GM21723 (cell line): ENCODE data around the gene SH3BP5.

ENCODE experiments used
- ATAC-seq: cut with Tn5 transposase; IDR thresholded peaks from one replicate; pipeline ENCODE4 v1.9.1; 2021; ENCODE audit warnings: mild to moderate bottlenecking, moderate library complexity; ENCODE audit not compliant: unreplicated experiment

SH3BP5 gene

DNA sequence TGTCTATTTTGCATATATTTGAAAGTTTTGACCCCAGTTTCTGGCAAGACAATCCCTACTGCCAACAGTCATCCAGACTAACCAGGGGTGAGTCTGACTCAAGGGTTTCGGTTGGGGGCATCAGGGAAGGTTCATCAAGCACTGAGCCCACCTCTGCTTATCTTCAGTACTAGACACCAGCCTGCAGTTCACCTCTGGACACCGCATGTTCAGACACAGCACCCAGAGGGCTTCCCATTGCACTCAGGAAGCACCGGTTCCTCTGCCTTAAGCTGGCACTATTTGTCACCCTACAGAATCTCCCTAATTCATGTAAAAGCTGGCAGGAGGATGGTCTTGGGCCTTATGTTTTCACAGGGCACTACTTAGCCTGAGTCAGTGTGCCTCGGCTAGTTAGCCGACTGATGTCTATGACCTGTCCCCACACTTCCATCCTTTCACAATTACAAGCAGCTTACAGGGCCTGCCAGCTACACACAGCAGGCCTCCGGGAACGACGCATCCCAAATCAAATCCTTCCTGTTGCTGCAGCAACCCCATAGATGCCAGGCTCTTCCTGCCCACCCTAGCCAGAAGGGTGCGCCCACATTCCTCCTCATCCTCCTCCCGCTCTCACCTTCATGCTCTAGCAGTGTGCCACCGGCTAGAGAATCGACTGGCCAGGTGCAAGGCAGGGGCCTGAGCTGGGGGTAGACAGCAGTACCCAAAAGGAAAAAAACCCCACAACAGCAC is 52.5 kb downstream of the SH3BP5 start:
- ATAC-seq: no peak

DNA sequence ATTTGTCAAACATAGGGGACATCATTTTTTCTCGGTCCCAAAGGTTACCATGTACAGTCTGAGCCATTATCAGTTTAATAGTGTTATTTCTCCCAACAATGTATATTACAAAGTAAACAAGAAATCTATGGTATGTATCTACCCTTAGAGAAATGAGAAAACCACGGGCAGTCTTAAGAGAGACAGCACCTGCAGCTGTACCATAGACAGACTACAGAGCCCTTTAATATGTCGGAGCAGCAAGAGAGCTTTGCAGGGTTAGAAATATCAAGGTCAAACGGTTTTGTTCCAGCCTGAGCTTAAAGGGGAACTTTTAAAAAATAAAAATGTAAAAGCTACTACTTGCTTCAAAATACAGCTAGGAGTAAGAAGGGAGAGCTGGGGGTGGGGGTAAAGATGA is 53.2 kb downstream of the SH3BP5 start:
- no peak for ATAC-seq

DNA sequence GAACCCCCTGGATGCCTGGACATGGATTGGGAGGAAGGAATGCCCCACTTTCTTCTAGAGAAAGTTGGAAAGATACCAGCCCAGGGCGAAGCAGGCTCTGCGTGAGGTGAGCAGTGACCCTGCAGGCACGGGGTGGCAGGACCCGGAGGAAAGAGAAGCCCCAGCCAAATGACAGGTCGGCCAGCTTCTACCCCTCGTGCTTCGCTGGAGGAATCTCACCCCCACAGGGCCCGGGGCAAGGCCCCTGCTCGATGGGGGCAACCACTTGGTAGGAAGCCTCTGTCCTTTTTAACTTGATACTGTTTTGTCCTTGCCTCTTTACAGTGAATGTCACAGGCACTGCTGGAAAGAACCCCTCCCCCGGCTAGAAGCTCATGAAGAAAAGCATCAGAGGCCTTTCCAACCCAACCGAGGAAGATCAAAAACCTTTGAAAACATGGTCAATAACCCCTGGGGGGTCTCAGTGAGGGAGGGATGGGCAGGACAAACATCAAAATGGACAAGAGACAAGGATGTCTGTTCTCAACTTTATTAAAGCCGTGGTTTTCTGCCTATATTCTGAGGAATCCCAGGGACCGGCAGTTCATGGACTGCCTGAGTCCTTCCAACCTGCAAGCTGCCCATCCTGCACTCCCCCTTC is 54.4 kb downstream of the SH3BP5 start:
- ATAC-seq: no peak

DNA sequence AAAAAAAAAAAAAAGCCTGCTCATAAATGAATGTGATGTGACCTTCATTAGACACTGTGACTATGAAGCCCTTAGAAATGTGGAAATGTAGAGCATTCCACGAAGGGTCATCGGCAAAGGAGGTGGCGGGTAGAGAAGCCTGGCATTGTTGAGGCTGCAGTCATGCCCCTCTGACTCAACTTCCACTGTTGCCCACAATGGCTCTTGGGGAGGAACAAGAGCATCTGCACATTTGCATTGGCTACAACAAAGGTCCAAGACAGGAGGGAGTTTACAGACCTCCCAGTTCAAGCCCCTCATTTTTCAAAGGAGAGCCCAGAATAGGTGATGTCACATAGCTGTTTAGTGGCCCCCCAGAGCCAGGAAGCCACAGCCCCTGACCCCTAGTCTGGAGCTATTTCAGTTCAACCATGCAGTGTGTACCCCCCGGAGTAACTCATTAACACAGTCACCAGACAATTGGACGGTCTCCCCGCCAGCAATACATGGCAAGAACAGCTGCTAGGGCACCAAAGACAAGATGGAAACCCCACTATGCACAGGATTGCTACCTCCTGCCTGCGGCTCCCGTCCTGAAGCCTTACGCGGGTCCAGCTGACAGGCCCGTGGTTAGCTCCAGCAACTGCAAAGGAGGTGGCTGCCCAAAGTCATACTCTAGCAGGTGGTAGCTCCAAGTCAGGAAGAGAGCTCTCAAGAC is 56.2 kb downstream of the SH3BP5 start:
- ATAC-seq: no peak

DNA sequence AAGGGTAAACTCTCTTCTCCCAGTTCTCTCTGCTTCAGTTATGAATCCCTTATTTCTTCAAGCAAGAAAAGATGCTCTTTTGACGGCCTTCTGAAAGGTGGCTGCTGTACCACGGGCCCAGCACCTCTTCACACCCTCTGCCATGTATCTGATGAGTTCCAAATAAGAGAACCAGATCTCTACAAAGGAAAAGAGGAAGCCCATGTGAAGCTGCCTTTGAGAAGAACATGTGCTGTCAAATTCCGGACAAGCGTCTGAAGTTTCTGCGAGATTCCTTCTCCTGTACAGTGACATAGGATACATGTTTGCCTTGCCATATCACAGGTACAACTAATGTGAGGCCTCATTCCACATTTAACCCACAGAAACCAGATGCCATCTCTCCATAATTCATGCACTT is 59.2 kb downstream of the SH3BP5 start:
- no peak for ATAC-seq

DNA sequence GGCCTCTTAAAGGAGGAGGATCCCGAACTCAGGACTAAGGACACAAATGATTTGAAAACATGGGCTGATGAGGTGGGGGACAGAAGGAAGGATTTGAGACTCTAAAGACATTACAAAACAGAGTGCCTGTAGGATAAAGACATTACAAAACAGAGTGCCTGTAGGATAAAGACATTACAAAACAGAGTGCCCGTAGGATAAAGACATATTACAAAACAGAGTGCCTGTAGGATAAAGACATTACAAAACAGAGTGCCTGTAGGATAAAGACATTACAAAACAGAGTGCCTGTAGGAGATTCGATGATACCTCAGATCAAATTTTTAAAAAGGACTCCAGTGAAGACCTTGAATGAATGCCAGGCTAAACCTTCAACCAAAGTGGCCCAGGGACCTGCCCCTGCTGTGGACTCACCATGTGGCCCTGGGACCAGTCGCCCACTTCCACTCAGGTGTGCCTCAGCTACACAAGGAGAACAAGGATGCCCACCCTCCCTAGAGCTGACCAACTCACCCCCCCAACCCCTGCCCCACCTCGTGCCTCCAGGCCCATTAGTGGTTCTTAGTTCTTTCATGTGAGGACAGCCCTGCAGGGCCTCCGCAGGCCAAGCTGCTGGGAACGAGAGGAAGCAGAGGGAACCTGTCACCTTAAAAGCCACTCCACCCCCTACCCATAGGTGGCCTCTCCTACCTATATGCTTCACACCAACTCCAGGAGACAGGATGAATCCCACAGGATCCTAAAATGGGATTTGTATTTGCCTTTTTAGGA is 59.8 kb downstream of the SH3BP5 start:
- ATAC-seq: no peak

DNA sequence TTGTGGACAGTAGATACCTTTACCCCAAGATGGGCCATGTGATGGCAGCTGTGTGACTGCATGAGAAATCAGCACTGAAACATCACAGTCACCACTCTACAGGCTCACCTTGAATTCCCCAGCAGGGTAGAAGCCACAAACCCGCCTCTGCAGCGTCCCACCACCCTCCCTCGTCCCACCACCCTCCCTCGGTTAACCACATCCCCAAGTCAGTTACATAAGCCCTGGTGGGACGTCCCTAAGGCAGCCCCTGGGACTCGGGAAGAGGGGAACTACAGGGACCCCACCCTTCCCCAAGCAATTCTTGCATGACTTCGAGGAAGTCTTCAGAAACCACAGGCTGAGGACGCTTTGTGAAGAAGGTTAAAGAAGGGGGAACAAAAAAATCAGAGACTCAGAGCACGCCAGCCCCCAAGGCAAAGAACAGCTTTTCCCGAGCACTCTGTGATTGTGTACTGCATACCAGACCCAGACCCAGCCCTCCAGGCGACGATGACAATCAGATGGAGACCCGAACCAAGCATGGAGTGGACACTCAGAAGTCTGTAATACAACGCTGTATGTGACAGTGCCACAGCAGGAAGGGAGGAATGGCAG is 60.5 kb downstream of the SH3BP5 start:
- ATAC-seq: peak; percentile 75

DNA sequence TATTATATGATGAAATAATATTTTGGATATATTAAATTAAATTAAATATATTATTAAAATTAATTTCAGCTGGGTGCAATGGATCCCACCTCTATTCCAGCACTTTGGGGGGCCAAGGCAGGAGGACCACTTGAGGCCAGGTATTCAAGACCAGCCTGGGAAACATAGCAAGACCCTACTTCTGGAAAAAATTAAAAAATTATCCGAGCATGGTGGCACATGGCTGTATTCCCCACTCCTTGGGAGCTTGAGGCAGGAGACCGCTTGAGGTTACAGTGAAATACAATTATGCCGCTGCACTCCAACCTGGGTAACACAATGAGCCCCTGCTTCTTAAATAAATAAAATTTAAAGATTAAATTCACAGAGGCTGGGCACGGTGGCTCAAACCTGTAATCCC is 61.4 kb downstream of the SH3BP5 start:
- ATAC-seq: no peak

DNA sequence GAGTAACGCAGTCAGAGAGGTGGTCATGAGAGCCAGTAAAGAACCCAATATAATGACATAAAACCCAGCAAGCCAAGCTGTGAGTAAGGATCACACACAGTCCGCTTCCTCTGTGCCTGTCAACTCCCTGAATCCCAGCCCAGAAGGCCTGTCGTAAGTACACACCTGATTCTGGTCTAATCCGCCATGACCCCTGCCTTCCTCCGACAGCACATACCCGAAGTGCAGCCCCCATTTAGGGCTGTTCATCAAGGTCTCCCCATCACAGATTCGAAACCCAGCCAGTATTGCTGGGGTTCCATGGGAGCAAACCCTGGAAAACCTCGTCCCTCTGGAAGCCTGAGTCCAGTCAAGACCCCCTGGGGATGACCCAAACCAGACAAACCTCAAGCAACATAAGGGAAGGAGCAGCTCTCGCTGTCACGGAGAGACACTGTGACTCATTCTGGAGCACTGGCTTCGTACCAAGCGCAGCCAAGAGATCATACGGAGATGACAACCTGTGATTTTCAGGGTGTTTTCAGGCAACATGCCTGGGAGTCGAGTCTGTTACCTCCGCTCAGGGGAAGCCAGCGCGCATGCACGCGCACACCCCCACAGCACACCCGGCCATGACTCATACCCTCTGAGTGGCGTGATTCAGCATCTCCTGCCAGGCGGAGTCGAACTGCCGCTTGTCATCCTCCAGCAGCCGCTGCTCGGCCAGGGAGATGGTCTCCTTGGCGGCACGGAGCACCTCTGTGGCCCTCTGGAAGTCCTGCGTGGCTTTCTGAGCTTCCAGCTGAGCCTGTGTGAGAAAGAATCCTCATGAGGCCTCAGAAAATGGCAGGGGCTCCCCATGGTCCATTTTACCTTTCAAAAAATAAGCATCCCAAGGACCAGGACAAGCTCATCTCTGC is 63.0 kb downstream of the SH3BP5 start:
- ATAC-seq: peak; percentile 59

DNA sequence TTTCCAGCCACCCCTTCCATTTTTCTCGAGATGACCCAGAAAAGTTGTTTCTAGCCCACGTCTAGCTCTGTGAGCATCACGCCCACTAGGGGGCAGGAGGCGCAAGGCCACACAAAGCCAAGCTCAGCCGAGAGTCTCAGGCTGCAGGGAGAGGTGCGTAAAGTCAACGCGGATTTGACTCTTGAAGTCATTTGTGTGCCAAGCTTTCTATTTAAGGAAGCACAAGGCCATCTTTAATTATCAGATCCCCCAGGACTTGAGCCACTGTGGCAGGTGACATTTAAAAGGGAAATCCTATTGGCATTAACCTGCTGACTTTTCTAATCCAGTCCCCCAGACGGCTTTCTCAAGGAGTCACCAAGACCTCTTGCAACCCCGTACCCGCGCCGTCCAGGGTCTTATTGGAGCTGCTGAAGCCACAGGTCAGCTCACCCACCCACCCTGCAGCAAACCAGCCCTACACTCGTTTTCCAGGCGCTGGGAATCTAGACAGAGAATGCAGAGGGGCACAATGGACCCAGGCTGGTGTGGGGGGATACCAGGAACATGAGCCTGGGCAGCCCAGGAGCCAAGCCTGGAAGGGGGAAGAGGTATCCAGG is 64.3 kb downstream of the SH3BP5 start:
- ATAC-seq: peak; percentile 39

DNA sequence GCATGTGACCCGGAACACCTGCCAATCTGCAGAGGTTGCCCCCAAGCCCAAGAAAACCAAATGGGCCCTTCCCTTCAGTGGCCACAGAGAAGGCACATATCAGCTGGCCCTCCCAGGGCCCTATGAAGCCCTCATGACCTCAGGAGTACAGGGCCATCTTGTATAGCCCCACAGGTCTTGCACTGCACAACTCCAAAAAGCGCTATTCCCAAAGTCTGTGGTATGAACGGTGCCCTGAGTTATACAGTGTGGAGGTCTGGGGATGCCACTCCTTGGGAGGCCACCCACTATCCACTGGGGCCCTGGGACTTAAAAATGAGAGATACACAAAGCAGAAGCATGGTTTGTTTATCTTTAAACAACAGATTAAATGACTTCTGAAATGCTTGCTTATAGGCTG is 64.9 kb downstream of the SH3BP5 start:
- no peak for ATAC-seq

DNA sequence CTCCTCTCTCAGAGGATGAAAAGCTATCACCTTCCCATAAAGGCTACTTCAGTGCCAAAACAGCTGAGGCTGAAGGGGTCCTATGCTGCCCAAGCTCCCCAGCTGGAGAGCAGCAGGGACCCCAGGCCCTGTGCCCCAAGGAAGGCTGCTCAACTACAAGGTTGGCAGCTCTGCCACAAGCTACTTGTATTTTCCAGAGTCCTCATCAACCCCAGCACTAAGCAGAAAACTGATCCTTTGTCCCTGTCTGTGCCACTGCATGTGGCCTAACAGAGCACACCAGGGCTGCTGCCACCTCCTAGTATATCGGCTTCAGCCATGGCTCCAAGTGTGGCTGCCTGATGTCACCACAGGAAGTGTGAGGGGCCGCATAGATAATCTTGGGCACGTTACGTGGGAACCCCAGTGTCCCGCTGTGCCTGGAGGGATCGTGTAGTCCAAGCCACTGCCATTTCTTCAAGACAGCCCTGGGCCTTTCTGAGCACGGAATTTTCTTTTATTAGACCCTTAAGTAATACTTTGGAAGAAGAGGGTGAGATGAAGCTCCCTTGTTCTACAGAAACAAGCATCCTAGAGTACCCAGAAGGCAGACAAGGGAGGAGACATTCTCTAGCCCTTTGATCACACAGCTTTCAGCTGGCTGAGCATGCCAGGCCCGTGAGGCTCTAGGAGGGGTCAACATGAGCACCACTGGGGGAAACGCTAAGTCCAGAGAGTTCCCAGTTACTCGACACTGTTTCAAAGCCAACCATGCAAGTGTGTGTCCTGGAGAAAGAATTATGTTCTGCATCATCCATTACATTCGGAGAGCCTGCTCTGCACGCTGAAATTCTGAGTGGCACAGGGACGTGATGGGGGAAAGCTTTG is 65.6 kb downstream of the SH3BP5 start:
- ATAC-seq: no peak

DNA sequence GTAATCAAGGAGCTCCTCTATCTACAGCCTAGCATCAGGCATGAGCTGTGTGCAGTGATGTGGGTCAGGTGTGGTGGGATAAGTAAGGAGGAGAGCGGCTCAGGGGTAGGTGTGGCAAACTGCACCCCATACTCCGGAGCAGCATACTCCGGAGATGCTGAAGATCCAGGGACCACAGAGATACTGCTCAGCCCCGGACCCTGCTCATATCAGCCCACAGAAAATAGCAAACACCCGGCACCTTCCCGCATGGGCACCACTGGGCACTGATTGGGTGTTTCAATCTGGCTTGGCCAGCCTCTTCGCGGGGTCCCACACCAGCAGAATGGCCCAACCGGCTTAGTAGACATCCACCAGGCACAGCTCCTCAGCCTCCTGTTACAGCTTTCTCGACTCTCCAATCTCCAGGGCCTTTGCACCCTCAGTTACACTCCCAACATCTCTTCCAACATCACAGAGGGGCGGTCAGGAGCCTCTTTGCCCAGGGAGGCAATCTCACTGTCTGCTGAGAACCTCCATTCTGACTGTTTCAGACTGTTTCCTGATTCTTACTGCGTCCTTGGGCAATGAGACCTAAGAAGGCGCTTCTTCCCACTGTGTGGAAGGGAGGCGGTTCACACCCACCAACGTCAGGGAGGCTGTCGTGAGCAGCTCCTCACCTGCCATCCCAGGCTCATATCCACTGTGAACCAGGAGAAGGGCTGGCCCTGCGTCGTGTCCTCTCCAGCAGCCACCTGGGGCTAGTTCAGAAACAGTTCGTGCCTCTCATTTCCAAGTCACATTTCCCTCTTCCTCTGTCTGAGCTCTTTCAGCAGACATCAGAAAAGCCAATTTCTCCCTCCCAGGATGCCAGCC is 66.5 kb downstream of the SH3BP5 start:
- ATAC-seq: no peak

DNA sequence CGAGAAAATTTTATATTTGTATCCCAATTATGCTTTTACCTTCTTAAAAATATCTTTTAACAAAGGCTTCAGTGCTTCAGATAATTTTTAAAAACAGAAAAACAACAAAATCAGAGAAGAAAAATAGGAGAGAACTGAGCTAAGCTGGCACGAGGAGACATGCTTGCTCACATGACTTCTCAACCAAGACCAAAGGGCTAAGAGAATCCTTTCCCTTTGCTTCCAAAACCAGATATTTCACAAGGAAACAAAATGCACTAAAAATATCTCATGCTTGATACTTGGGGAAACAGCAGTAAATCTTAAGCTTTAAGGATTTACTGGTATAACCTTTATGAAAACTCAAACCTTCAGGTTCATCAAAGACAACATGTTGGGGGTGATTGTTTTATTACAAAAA is 67.9 kb downstream of the SH3BP5 start:
- no peak for ATAC-seq

DNA sequence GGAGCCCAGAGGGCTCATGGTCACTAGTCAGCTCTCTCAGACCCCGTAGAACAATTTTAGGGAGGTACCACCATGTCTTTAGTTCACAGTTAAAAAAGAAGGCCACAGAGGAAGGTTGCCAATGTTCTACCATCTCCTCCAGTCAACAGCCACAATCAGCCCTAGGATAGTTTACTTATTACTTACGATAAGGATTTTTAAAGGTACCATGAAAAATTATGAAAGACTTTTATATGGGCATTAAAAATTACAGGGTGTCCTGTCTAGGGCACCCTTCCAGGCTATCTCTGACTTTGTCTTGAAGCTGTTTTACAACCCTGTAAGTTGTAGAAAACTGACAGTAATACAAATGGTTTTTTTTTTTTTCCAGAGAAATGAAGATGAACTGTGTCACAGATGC is 68.5 kb downstream of the SH3BP5 start:
- no peak for ATAC-seq

DNA sequence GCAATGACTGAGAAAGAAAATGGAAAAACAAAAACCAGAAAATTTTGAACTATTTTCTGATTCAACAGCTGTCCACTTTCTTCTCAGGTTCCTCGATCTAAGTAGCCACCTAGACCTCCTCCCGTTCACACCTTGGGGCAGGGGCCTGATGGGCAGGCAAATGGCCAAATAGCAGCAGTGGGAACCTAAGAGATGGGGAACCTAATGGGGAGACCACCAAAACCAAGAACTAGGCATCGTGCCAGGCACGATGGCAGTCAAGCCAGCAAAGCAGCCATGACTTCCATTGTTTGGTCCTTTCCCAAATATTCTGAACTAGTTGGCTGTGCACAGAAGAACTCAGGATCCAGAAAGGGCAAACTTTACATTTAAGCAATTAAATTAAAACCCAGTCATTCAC is 69.3 kb downstream of the SH3BP5 start:
- no peak for ATAC-seq

DNA sequence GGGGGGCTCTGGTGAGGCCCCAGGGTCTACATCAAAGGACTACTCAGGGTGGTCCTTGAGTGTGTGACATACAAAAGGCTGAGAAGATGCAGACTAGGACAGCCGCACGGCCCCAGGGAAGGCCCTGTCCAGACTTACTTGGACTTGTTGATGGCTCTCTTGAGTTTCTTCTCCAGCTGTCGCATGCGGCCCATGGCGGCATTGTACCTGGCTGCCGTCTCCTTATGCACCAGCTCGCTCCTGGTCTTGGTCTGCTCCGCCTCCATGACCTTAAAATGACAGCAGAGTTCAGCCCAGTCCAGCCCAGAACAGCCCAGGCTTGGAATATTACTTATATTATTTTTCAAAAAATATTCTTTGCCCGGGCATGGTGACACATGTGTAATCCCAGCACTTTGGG is 70.4 kb downstream of the SH3BP5 start:
- ATAC-seq: no peak

DNA sequence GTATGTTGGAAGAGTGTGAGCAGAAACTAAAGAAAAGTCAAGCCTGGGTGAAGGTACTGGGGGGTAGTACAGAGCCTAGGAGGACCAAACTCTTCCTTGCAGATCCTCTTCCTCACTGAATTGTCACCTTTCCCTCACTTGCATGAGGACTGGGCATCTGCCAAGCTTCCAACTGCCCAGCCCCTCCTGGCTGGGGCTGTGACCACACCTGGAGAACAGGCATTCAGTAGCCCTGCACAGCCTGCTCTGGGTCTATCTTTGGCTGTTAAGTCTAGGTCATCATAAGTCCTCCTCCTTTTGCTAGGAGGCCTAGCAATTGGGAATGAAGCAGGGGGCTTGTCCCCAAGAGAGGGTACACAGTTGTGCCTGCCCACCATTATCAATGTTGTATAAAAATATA is 71.1 kb downstream of the SH3BP5 start:
- ATAC-seq: no peak
